ENCODE data around the gene AFF3.

Gene AFF3

GRCh38 chr2:99833586-99834201, 308.7 kb downstream of the AFF3 start:
- no peak overlapping the region for H3K27ac Mint-ChIP-seq
- H3K9me3 Mint-ChIP-seq: no peaks in the 10 kb centered on the region
- H3K4me1 Mint-ChIP-seq (ENCODE audit: low read depth): peaks cover 9% of the 10 kb centered on the region
- DNase-seq (ENCODE audit: low spot score): no peak
- H3K4me3 Mint-ChIP-seq: no peak overlapping the region
- no peaks in the 10 kb centered on the region for H3K27me3 Mint-ChIP-seq (ENCODE audit: low read depth)
- H3K36me3 Mint-ChIP-seq (ENCODE audit: low read depth): no peaks in the 10 kb centered on the region

- no peak for DNase-seq (ENCODE audit: low spot score)
- Mint-ChIP-seq H3K27me3 (ENCODE audit: low read depth) (no peaks in the 10 kb centered on the region), H3K9me3 (no peaks in the 10 kb centered on the region), H3K36me3 (ENCODE audit: low read depth) (no peaks in the 10 kb centered on the region), H3K27ac (no peak overlapping the region), H3K4me3 (no peak overlapping the region), H3K4me1 (ENCODE audit: low read depth) (peaks cover 9% of the 10 kb centered on the region)
Measured at GRCh38 chr2:99832926-99833325, 309.5 kb downstream of the AFF3 start.

- Mint-ChIP-seq H3K27me3 (ENCODE audit: low read depth) (no peaks in the 10 kb centered on the region), H3K4me1 (ENCODE audit: low read depth) (peaks cover 8% of the 10 kb centered on the region), H3K9me3 (no peaks in the 10 kb centered on the region), H3K36me3 (ENCODE audit: low read depth) (no peaks in the 10 kb centered on the region), H3K4me3 (no peak overlapping the region), H3K27ac (no peak overlapping the region)
- no peak for DNase-seq (ENCODE audit: low spot score)
Measured at GRCh38 chr2:99831772-99832171, 310.6 kb downstream of the AFF3 start.

DNA sequence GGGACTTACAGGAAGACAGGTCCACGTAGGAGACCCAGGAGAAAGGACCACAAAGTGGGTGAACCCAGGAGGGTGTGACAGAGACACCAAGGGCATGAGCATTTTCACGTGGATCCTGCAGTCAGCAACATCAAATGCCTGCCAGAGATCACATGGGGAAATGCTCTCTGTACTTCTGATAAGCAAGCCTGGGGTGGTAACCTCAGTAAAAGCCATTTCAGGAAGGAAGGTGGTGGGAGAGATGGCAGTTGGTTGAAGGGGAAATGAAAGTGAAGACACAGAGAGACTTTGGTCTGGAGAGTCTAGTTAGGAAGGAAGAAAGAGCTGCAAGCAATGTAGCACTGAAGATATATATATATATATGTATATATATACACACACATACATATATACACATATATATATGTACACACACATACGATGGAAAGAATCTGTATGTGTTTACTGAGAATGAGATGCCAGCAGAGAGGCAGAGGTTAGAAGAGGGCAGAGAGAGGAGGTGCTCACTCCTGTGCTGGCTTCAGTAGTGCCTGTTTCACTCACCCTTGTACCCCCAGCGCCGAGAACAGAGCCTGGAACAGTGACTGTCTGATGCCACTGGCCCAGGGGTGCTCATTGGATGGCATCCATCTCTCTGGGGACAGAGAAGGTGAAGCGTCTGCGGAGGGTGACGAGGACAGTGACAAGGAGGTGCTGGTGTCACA, 314.9 kb downstream of the AFF3 start:
- H3K36me3 Mint-ChIP-seq (ENCODE audit: low read depth): no peaks in the 10 kb centered on the region
- peaks cover 8% of the 10 kb centered on the region for H3K4me1 Mint-ChIP-seq (ENCODE audit: low read depth)

DNA sequence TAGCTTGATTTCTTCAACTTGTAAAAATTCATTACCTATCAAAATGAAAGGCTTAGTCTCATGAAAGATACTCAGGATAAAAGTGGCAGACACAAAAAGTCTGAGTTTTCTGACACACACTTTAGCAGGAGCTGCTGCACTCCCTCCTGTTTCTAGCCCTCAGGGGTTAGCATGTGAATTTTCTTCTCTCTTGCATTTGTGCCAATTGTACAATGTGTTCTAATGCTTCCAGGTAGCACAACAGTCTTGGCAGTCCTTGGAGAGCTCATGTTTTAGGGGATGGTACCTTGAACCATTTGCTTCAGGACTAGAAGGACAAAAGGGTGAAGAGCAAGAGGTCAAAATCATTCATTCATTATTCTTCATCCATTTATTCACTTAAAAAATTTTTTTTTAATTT, 316.8 kb downstream of the AFF3 start:
- H3K36me3 Mint-ChIP-seq (ENCODE audit: low read depth): no peaks in the 10 kb centered on the region
- peaks cover 8% of the 10 kb centered on the region for H3K4me1 Mint-ChIP-seq (ENCODE audit: low read depth)
- no peak overlapping the region for H3K27ac Mint-ChIP-seq
- DNase-seq (ENCODE audit: low spot score): no peak
- no peak overlapping the region for H3K4me3 Mint-ChIP-seq
- no peaks in the 10 kb centered on the region for H3K27me3 Mint-ChIP-seq (ENCODE audit: low read depth)
- H3K9me3 Mint-ChIP-seq: no peaks in the 10 kb centered on the region

More for the DNA sequence above, 314.9 kb downstream of the AFF3 start:
- Mint-ChIP-seq H3K27me3 (ENCODE audit: low read depth) (no peaks in the 10 kb centered on the region), H3K4me3 (no peak overlapping the region), H3K9me3 (no peaks in the 10 kb centered on the region), H3K27ac (no peak overlapping the region)
- no peak for DNase-seq (ENCODE audit: low spot score)

DNA sequence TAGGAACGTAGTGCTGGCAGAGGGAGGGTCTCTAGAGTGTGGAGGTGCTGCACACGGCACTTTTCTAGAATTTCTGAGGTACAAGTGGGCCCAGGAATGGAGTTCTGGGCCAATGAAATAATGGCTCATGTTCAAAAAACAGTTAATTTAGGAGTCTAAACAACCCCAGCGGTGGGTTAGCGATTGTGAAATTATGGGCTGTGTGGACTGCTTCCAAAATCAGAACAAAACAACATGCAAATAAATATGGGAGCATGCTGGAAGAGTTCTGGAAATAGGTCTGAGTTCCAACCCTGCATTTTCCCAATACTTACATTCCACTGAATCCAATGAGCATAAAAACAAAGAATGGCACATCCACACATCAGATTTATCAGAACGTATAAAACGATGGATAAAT, 317.6 kb downstream of the AFF3 start:
- Mint-ChIP-seq H3K36me3 (ENCODE audit: low read depth) (no peaks in the 10 kb centered on the region), H3K9me3 (no peaks in the 10 kb centered on the region), H3K27me3 (ENCODE audit: low read depth) (no peaks in the 10 kb centered on the region), H3K4me1 (ENCODE audit: low read depth) (peaks cover 8% of the 10 kb centered on the region), H3K4me3 (no peak overlapping the region), H3K27ac (no peak overlapping the region)
- DNase-seq (ENCODE audit: low spot score): no peak

- DNase-seq (ENCODE audit: low spot score): no peak
- Mint-ChIP-seq H3K9me3 (no peaks in the 10 kb centered on the region), H3K36me3 (ENCODE audit: low read depth) (no peaks in the 10 kb centered on the region), H3K27ac (no peak overlapping the region), H3K27me3 (ENCODE audit: low read depth) (no peaks in the 10 kb centered on the region), H3K4me1 (ENCODE audit: low read depth) (peaks cover 8% of the 10 kb centered on the region), H3K4me3 (no peak overlapping the region)
Measured at GRCh38 chr2:99822474-99823207, 319.7 kb downstream of the AFF3 start.

GRCh38 chr2:99821984-99822383, 320.4 kb downstream of the AFF3 start:
- no peak overlapping the region for H3K27ac Mint-ChIP-seq
- H3K36me3 Mint-ChIP-seq (ENCODE audit: low read depth): no peaks in the 10 kb centered on the region
- no peak for DNase-seq (ENCODE audit: low spot score)
- no peaks in the 10 kb centered on the region for H3K9me3 Mint-ChIP-seq
- H3K27me3 Mint-ChIP-seq (ENCODE audit: low read depth): no peaks in the 10 kb centered on the region
- H3K4me3 Mint-ChIP-seq: no peak overlapping the region
- peaks cover 4% of the 10 kb centered on the region for H3K4me1 Mint-ChIP-seq (ENCODE audit: low read depth)

DNA sequence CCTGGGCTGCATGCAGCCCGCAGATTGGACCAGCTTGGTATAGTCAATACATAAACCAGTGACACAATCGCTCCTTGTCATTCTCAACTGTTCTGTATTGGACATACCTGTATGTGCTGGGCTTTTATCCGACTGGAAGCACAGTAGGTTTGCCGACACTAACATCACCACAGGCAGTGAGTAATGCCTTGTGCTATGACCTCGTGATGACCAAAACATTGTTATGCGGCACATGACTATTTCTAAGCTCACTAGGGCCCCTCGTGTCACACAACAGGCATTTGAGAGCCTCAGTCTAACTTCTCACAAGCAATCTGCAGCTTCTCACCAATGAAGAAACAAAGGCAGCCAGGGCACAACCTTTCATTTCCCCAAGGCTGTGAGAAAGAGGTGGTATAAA, 320.8 kb downstream of the AFF3 start:
- no peaks in the 10 kb centered on the region for H3K9me3 Mint-ChIP-seq
- H3K27me3 Mint-ChIP-seq (ENCODE audit: low read depth): no peaks in the 10 kb centered on the region
- no peaks in the 10 kb centered on the region for H3K36me3 Mint-ChIP-seq (ENCODE audit: low read depth)
- H3K4me1 Mint-ChIP-seq (ENCODE audit: low read depth): no peaks in the 10 kb centered on the region
- no peak overlapping the region for H3K4me3 Mint-ChIP-seq
- H3K27ac Mint-ChIP-seq: no peak overlapping the region
- no peak for DNase-seq (ENCODE audit: low spot score)

- Mint-ChIP-seq H3K4me1 (ENCODE audit: low read depth) (no peaks in the 10 kb centered on the region), H3K9me3 (no peaks in the 10 kb centered on the region), H3K4me3 (no peak overlapping the region), H3K36me3 (ENCODE audit: low read depth) (no peaks in the 10 kb centered on the region), H3K27ac (no peak overlapping the region), H3K27me3 (ENCODE audit: low read depth) (no peaks in the 10 kb centered on the region)
- DNase-seq (ENCODE audit: low spot score): no peak
Measured at GRCh38 chr2:99821039-99821438, 321.4 kb downstream of the AFF3 start.

GRCh38 chr2:99819766-99820165, 322.6 kb downstream of the AFF3 start:
- Mint-ChIP-seq H3K9me3 (no peaks in the 10 kb centered on the region), H3K36me3 (ENCODE audit: low read depth) (no peaks in the 10 kb centered on the region), H3K4me3 (no peak overlapping the region), H3K27me3 (ENCODE audit: low read depth) (no peaks in the 10 kb centered on the region), H3K4me1 (ENCODE audit: low read depth) (no peaks in the 10 kb centered on the region), H3K27ac (no peak overlapping the region)
- DNase-seq (ENCODE audit: low spot score): no peak

DNA sequence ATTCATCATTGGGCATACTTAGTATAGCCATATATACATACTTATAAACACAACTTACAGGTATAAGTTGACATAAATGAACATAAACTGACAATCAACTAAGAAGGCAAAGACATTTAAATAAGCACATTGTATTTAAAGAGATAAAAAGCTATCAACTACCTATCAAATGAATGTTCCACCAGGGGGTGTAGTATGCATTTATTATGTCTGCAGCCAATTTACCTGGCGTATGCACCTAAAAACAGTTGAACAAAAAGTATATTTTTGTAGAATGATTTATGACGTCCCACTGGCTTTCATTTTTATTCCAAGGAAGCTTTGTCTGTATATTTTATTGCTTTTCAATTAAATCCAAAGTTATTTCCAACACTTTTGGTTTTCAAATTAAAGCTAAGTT, 323.5 kb downstream of the AFF3 start:
- H3K27me3 Mint-ChIP-seq (ENCODE audit: low read depth): no peaks in the 10 kb centered on the region
- DNase-seq (ENCODE audit: low spot score): no peak
- no peaks in the 10 kb centered on the region for H3K36me3 Mint-ChIP-seq (ENCODE audit: low read depth)
- H3K9me3 Mint-ChIP-seq: no peaks in the 10 kb centered on the region
- H3K4me3 Mint-ChIP-seq: no peak overlapping the region
- H3K27ac Mint-ChIP-seq: no peak overlapping the region
- H3K4me1 Mint-ChIP-seq (ENCODE audit: low read depth): no peaks in the 10 kb centered on the region

DNA sequence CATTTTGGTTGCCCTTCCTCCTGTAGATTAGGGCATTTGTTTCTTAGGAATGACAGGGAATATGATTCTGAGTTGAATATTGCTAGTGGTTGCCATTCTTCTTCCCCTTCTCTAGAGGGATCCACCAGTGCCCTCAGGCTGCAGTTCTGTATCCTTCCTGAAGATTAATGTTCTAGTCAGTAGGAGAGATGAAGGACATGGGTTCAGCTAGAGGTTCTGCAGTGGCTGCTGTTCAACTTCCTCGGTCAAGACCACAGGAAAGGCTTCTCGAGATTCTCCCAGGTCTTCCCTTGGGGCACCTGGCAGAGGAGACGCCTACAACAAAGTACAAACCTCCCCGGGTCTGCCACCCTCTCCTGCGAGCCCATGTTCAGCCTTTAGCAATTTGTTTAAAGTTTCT, 325.5 kb downstream of the AFF3 start:
- DNase-seq (ENCODE audit: low spot score): no peak
- H3K4me1 Mint-ChIP-seq (ENCODE audit: low read depth): no peaks in the 10 kb centered on the region
- H3K9me3 Mint-ChIP-seq: no peaks in the 10 kb centered on the region
- H3K4me3 Mint-ChIP-seq: no peak overlapping the region
- no peak overlapping the region for H3K27ac Mint-ChIP-seq
- H3K27me3 Mint-ChIP-seq (ENCODE audit: low read depth): no peaks in the 10 kb centered on the region
- H3K36me3 Mint-ChIP-seq (ENCODE audit: low read depth): no peaks in the 10 kb centered on the region

- no peak overlapping the region for H3K4me3 Mint-ChIP-seq
- no peaks in the 10 kb centered on the region for H3K4me1 Mint-ChIP-seq (ENCODE audit: low read depth)
- DNase-seq (ENCODE audit: low spot score): no peak
- H3K9me3 Mint-ChIP-seq: no peaks in the 10 kb centered on the region
- no peaks in the 10 kb centered on the region for H3K36me3 Mint-ChIP-seq (ENCODE audit: low read depth)
- peaks cover 4% of the 10 kb centered on the region for H3K27me3 Mint-ChIP-seq (ENCODE audit: low read depth)
- H3K27ac Mint-ChIP-seq: no peak overlapping the region
Measured at GRCh38 chr2:99812426-99812825, 330.0 kb downstream of the AFF3 start.
